HG03159 (cell line): ENCODE measurements around the gene MED31.
"Not testable (repeated sequence)": the region's sequence is repeated elsewhere in the genome, so short reads cannot be mapped to it uniquely, and the experiment has no call there.

Source experiments
- ATAC-seq: cut with Tn5 transposase; IDR thresholded peaks from one replicate; pipeline ENCODE4 v1.9.1; 2021; ENCODE audit warnings: mild to moderate bottlenecking, moderate library complexity; ENCODE audit not compliant: unreplicated experiment

The MED31 gene

DNA sequence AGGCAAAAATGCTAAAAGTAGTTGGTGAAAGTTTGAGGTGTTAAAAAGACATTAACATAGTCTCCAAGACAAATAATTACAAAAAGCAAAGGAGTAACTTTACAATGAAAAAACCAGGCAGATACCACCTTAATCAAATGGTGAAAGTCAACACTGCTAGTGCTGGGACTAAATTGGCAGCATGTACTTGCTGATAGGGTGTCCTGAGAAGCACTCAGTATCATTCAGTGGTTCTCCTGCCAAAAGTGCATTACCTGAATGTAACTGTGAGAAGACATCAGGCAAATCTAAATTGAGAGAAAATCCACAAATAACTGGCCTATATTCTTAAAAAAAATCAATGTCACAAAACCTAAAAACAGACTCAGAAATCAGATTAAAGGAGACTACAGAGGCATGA is 18.9 kb downstream of the MED31 start:
- ATAC-seq: no peak

GRCh38 chr17:6630390-6630789 is 21.0 kb downstream of the MED31 start:
- ATAC-seq: no peak

- ATAC-seq: no peak
These were observed 24.4 kb downstream of the MED31 start for GRCh38 chr17:6627019-6627418.

GRCh38 chr17:6626616-6627015 is 24.8 kb downstream of the MED31 start:
- ATAC-seq: no peak

- no peak for ATAC-seq
These were observed 27.5 kb downstream of the MED31 start for GRCh38 chr17:6623941-6624340.

- ATAC-seq: no peak
These were observed 40.2 kb downstream of the MED31 start for GRCh38 chr17:6611231-6611630.

DNA sequence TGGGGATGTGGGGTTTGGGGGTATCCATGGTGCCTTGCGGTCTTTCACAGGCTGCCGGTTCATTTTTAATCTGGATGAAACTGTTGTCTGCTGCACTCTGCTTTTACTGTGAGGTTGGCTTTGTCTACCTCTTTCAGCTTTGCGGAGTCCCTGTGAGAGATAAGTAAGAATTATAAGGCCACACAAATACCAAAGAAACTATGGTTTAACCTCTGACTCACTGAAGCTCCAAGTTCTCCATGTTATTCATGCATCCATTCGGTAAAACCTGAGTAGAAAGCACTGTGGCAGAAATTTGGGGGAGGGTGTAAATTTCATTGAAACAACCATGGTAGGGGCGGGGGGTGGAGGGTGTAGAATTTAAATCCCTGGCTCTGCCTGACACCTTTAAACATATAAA is 41.4 kb downstream of the MED31 start:
- ATAC-seq: no peak

GRCh38 chr17:6608321-6608720 is 43.1 kb downstream of the MED31 start:
- ATAC-seq: no peak

- no peak for ATAC-seq
These were observed 46.3 kb downstream of the MED31 start for GRCh38 chr17:6605142-6605541.

DNA sequence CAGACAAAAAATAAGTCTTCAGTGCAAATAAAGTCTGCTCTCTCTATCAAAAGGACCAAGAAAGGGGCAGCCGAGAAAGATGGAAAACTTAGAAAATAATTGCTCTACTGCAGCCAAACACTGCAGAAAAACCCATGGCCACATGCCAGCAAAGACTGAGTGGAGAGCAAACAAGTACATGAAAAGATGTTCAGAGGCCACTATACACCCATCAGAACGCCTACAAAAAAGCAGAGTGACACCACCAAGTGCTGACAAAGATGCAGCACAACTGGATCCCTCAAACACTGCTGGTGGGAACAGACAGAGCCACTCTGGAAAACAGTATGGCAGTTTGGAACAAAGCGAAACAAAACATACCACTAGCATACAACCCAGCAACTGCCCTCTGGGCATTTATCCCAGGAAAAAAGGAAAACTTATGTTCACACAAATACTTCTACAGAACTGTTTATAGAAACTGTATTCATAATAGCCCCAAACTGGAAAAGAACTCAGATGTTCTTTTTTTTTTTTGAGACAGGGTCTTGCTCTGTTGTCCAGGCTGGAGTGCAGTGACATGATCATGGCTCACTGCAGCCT is 47.6 kb downstream of the MED31 start:
- no peak for ATAC-seq

- ATAC-seq: no peak
These were observed 49.3 kb downstream of the MED31 start for GRCh38 chr17:6602141-6602540.

DNA sequence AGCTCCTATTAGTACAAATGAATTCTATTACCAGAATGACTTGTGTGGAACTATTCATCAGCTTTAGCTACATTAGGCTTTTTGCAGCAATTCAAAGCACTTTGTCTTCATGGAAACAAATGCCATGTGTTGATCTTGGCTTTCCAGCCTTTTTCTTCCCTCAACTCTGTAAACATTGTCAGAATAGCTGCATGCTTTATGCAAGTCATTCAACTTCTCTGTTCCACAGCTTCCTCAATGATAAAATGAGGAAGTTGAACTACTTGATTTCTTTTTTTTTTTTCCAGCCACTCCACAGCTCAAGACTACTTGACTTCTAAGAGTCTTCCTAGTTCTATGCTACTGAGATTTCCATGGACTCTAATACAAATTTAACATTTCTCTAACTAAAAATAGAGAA is 52.0 kb downstream of the MED31 start:
- no peak for ATAC-seq

DNA sequence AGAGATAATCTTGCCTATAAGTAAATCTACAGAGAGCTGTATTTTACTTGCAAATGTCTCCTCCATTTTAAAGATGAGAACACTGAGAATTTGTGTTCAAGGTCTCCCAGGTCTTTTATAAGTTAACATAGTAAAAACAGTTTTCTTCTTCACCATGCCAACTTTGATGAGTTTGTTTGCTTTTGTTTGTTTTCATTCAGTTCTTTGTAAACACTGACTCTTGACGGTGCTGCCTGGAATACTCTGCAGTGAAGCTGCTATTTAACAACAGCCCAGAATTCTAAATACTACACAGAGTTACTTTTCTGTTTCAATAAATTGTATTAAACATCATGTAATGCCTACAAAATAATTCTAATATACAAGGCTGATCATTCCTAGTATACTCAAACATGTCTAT is 53.7 kb downstream of the MED31 start:
- ATAC-seq: no peak

- ATAC-seq: no peak
These were observed 54.5 kb downstream of the MED31 start for GRCh38 chr17:6596941-6597340.

DNA sequence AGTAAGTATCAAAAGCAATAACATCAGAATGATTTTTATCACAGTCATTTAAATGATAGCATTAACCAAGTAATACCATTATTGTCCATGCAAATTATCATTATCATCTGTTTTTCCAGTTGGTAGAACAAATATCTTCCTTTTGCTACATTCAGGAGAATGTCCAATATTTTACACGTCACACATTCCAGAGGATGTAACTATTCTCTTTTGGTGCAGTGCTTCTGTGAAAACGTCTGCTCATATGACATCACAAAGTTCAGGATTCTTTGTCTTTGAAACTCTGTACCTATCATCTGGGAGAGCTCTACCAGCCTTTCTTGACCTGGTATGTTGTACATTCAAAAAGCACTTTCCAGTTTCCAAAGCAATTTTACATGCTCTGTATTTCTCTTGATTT is 54.9 kb downstream of the MED31 start:
- ATAC-seq: no peak

DNA sequence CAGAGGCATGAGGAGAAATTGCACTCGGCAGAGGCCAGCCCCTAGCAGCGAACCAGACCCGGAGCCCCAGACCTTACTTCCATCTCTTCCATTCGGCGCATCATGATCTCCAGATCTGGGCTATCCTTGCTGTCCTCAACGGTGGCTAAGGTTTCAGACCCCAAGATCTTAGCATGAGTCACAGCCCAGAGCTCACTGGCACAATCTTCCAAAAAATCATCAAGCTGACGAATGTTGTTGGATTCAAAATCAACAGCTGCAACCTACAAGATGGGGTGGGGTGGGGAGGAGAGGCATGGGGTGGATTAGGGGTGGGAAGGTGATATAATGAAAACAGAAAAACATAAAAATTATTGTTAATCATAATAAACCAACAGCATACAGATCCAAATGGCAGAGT is 55.3 kb downstream of the MED31 start:
- no peak for ATAC-seq

DNA sequence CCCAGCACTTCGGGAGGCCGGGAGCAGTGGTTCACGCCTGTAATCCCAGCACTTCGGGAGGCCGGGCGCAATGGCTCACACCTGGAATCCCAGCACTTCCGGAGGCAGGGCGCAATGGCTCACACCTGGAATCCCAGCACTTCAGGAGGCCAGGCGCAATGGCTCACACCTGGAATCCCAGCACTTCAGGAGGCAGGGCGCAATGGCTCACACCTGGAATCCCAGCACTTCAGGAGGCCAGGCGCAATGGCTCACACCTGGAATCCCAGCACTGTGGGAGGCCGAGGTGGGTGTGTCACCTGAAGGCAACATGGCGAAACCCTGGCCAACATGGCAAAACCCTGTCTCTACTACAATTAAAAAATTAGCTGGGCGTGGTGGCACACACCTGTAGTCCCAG is 58.0 kb downstream of the MED31 start:
- not testable (repeated sequence) for ATAC-seq
